PC-3 (cell line): ENCODE measurements around the gene PSG6. TPM values are rescaled to one million over a fixed set of nuclear protein-coding genes. Genes with fewer than 3 reads are reported as not detected.
"Not testable (repeated sequence)": the region's sequence is repeated elsewhere in the genome, so short reads cannot be mapped to it uniquely, and the experiment has no call there.

ENCODE experiments used
- ATAC-seq: fragments of 200-7000 bp; cut with Tn5 transposase; 2 replicates; pipeline ENCODE4 v1.9.1; 2020; ENCODE audit warnings: mild to moderate bottlenecking, moderate library complexity
- BruUV-seq: library from RNA; stranded (reverse); fragments of 400-500 nt; replicated peaks from 2 replicates; lab custom pipeline; 2021; lab: Mats Ljungman, UMichigan
- CTCF ChIA-PET: fragments of 300-600 bp; sonication (Branson Sonifier 250); formaldehyde crosslinking; loops from one replicate; lab custom pipeline; 2022; ENCODE audit warnings: antibody characterized with exemption; lab: Charles Lee
- POLR2A ChIA-PET: fragments of 300-600 bp; sonication (Branson Sonifier 250); formaldehyde crosslinking; loops from one replicate; lab custom pipeline; 2022; ENCODE audit warnings: antibody characterized with exemption; ENCODE audit not compliant: unreplicated experiment; lab: Charles Lee
- DNase-seq: peaks from one replicate; pipeline ENCODE4 v3.0.0-alpha.2; 2015
- H2AFZ ChIP-seq: fragments of 300-600 bp; sonication (generic); 2 replicates; pipeline ENCODE4 v1.6.0; 2016; ENCODE audit warnings: antibody characterized with exemption, low read length
- H3F3A ChIP-seq: fragments of 300-600 bp; sonication (generic); one replicate; pipeline ENCODE4 v1.6.0; 2017; ENCODE audit warnings: antibody characterized with exemption, low read length, control low read depth, mild to moderate bottlenecking; ENCODE audit not compliant: unreplicated experiment
- H3K27ac ChIP-seq: fragments of 300-600 bp; sonication (generic); 2 replicates; pipeline ENCODE4 v1.5.1; 2016; ENCODE audit warnings: mild to moderate bottlenecking, low read length
- H3K27me3 ChIP-seq: fragments of 300-600 bp; sonication (generic); 2 replicates; pipeline ENCODE4 v1.6.1; 2016; ENCODE audit warnings: low read length, mixed read lengths
- H3K36me3 ChIP-seq: fragments of 300-600 bp; sonication (generic); 2 replicates; pipeline ENCODE4 v1.6.1; 2016; ENCODE audit warnings: low read depth, mixed run types, low read length, mixed read lengths
- H3K4me1 ChIP-seq: fragments of 300-600 bp; sonication (generic); 2 replicates; pipeline ENCODE4 v1.5.1; 2016; ENCODE audit warnings: low read length; ENCODE audit not compliant: insufficient read depth
- H3K4me2 ChIP-seq: fragments of 300-600 bp; sonication (generic); 2 replicates; pipeline ENCODE4 v1.6.0; 2016; ENCODE audit warnings: low read length
- H3K4me3 ChIP-seq: fragments of 300-600 bp; sonication (generic); 2 replicates; pipeline ENCODE4 v1.5.1; 2016; ENCODE audit warnings: mild to moderate bottlenecking, low read length, mixed read lengths
- H3K79me2 ChIP-seq: fragments of 300-600 bp; sonication (generic); 2 replicates; pipeline ENCODE4 v1.6.1; 2017; ENCODE audit warnings: low read length, mixed read lengths
- H3K9ac ChIP-seq: fragments of 300-600 bp; sonication (generic); 2 replicates; pipeline ENCODE4 v1.6.0; 2016; ENCODE audit warnings: mild to moderate bottlenecking, low read length
- H3K9me2 ChIP-seq: fragments of 300-600 bp; sonication (generic); replicated peaks from 2 replicates; pipeline ENCODE4 v1.6.1; 2016; ENCODE audit warnings: mixed run types, low read length, mixed read lengths
- H3K9me3 ChIP-seq: fragments of 300-600 bp; sonication (generic); 2 replicates; pipeline ENCODE4 v1.6.1; 2016; ENCODE audit warnings: low read length, mixed read lengths
- H4K20me1 ChIP-seq: fragments of 300-600 bp; sonication (generic); 2 replicates; pipeline ENCODE4 v1.6.1; 2016; ENCODE audit warnings: low read length, mixed read lengths
- CTCF ChIP-seq: fragments of 300-600 bp; sonication (generic); conservative IDR thresholded peaks from 2 replicates; pipeline ENCODE4 v1.5.1; 2017; ENCODE audit warnings: antibody characterized with exemption, low read depth, mild to moderate bottlenecking, low read length
- EZH2 ChIP-seq: fragments of 300-600 bp; sonication (generic); IDR thresholded peaks from one replicate; pipeline ENCODE4 v1.6.1; 2017; ENCODE audit warnings: antibody characterized with exemption, mild to moderate bottlenecking, low read length; ENCODE audit not compliant: unreplicated experiment
- EZH2phosphoT487 ChIP-seq: fragments of 300-600 bp; sonication (generic); IDR thresholded peaks from 2 replicates; pipeline ENCODE4 v1.6.1; 2018; ENCODE audit warnings: mild to moderate bottlenecking, antibody characterized with exemption, low read length, borderline replicate concordance
- intact Hi-C: fragments of 100-400 bp; cut with micrococcal nuclease; formaldehyde crosslinking; loops from 2 replicates; pipeline ENCODE4 v1.9.0; 2023
- total RNA-seq: library from RNA; depleted of rRNA; stranded (reverse); fragments of >200 nt; gene quantifications from 2 replicates; pipeline ENCODE4 v1.2.3, GENCODE V29; 2014

PSG6 gene
- total RNA-seq, 1 experiment from 2014 or later = not detected

- intact Hi-C loops, H3K79me2 ChIP-seq, H3K4me3 ChIP-seq, POLR2A ChIA-PET, H3K36me3 ChIP-seq, H3F3A ChIP-seq, CTCF ChIA-PET, BruUV-seq, H4K20me1 ChIP-seq, H3K9me2 ChIP-seq, H3K27me3 ChIP-seq, H3K9me3 ChIP-seq, H2AFZ ChIP-seq, H3K9ac ChIP-seq: not testable (repeated sequence)
- peak; percentile 58 for DNase-seq
- peak; percentile 51; the same call in 1 of the 2 replicates for ATAC-seq
- peak overlapping the region; percentile 22; the same call in 1 of the 2 replicates for H3K4me2 ChIP-seq
- H3K27ac ChIP-seq = peak overlapping the region; percentile 85
- H3K4me1 ChIP-seq = peaks cover 20% of the 10 kb centered on the region
Measured at GRCh38 chr19:42874901-42875813, 42.5 kb downstream of the PSG6 start.

- H3K27me3 ChIP-seq, H3K36me3 ChIP-seq, H3K9me3 ChIP-seq, H3K9ac ChIP-seq, ATAC-seq, intact Hi-C loops, POLR2A ChIA-PET, DNase-seq, H3F3A ChIP-seq, H3K4me2 ChIP-seq, CTCF ChIA-PET, H3K4me3 ChIP-seq, H3K79me2 ChIP-seq, BruUV-seq, H3K9me2 ChIP-seq, H4K20me1 ChIP-seq, H2AFZ ChIP-seq: not testable (repeated sequence)
- peak overlapping the region; percentile 85; the same call in 1 of the 2 replicates for H3K27ac ChIP-seq
- H3K4me1 ChIP-seq = peaks cover 20% of the 10 kb centered on the region
Measured at GRCh38 chr19:42874136-42874535, 43.6 kb downstream of the PSG6 start.

- Histone ChIP-seq H3K4me3 (no peak overlapping the region), H2AFZ (no peak overlapping the region), H3K36me3 (no peaks in the 10 kb centered on the region), H3K9me2 (no peaks in the 10 kb centered on the region), H3K9ac (no peak overlapping the region), H3K79me2 (no peaks in the 10 kb centered on the region), H4K20me1 (no peaks in the 10 kb centered on the region), H3F3A (no peaks in the 10 kb centered on the region), H3K27ac (no peak overlapping the region), H3K4me1 (peaks cover 20% of the 10 kb centered on the region), H3K27me3 (no peaks in the 10 kb centered on the region), H3K4me2 (no peak overlapping the region), H3K9me3 (no peaks in the 10 kb centered on the region)
- ATAC-seq = no peak
- intact Hi-C loops = no loop called here
- no peak for TF ChIP-seq EZH2phosphoT487
- TF ChIP-seq EZH2 = no peak
- 0 out of 2 replicates have a peak, but pooled peaks have one; percentile 15 for TF ChIP-seq CTCF
- ChIA-PET POLR2A (no interaction called here), CTCF (no interaction called here)
- BruUV-seq = no TSS peak
- no peak for DNase-seq
Measured at GRCh38 chr19:42872608-42873007, 45.1 kb downstream of the PSG6 start.
